NCI-H2081 treated with DMSO at 0.1 percent for 48 hours (cell line): ENCODE data around the gene ARHGEF10L.
"Not testable (repeated sequence)": the region's sequence is repeated elsewhere in the genome, so short reads cannot be mapped to it uniquely, and the experiment has no call there.

Source experiments
- DNase-seq: peaks from one replicate; lab custom pipeline; 2025; lab: John Stamatoyannopoulos, UW

Gene ARHGEF10L

DNA sequence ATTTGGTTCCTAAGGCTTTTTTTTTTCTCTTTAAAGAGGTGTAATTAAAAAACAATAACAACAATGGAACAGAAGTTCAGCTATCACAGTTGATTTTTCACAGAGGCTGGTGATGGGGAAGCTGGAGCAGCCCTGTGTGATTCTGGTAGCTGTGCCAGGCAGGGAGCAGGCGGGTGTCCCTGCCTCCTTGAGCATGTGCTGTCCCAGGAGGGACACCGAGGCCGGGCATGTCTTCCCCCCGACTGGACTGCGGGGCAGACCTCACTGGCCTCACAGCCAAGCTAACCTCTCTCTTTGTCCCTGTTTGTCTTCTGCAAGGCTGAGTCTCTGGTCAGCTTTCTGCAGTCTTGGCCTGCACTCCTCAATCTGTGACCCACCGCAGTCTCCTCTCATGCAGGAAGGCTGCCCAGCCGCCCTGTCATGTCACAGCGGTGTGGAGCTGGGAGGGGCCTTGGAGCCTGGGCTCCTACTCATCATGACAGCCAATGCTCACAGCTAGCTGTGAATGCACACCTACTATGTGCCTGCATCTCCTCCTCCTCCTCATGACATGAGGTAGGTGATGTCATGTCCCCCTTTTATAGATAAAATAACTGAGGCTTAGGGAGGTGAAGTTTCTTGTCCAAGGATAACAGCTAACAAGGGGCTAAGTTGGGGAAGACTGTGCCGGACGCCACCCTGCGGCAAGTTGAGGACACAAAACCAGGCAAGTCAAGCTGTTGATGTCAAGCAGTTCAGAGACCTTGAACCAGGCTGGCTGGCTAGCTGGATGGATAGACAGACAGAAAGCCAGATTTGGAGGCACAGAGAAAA, 205.4 kb downstream of the ARHGEF10L start:
- no peak for DNase-seq

DNA sequence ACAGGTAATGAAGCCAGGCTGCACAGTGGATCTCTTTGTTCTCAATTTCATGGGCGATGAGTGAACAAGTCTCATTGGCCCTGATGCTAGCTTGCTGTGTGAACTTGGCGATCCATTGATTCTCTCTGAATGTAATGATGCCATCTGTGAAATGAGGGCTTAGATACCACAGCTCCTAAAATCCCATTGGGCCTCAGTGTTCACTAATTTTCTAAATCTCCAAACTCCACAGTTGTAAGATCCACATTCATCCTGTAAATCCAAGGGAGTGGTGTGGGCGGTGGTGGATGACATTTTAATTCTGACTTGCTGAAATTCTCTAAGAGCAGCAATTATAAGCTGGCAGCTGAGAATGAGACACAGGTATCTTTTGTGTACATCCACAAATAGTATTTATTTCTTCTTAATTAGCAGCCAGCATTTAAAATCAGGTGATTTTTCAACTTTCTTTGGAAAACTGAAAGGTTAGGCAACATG, 206.0 kb downstream of the ARHGEF10L start:
- DNase-seq, result no peak

DNA sequence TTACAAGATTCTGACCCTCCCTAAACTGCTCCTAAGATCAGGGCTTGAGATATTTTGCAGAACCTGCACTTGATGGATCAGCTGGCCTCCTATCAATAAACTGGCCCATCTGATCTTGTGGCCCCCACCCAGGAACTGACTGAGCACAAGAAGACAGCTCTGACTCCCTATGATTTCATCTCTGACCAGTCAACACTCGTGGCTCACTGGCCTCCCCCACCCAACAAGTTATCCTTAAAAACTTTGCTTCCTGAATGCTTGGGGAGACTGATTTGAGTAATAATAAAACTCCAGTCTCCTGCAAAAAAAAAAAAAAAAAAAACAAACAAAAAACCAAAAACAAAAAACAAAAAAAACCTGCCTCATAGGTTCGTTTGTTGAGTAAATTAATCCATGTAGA, 206.8 kb downstream of the ARHGEF10L start:
- not testable (repeated sequence) for DNase-seq

DNA sequence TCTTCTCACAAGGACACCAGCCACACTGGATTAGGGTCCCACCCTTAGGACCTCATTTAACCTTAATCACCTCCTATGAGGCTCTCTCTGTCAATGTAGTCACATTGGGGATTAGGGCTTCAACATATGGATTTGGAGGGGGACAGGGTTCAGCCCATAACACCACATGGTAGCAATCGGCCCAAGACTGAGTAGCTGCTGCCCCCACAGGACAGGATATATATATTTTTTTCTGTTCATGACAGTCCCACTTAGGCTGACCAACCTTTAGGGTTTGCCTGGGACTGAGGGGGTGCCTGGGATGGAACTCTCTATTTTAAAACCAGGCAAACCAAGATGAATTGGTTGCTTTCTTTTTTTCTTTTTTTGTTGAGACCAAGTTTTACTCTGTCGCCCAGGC, 207.4 kb downstream of the ARHGEF10L start:
- no peak for DNase-seq
